NOMO-1 treated with DMSO at 0.1 percent for 48 hours (cell line): ENCODE data around the gene KCND2.
"Not testable (repeated sequence)": the region's sequence is repeated elsewhere in the genome, so short reads cannot be mapped to it uniquely, and the experiment has no call there.

ENCODE experiments used
- DNase-seq: peaks from one replicate; lab custom pipeline; 2025; ENCODE audit not compliant: unreplicated experiment; lab: John Stamatoyannopoulos, UW

Gene KCND2

DNA sequence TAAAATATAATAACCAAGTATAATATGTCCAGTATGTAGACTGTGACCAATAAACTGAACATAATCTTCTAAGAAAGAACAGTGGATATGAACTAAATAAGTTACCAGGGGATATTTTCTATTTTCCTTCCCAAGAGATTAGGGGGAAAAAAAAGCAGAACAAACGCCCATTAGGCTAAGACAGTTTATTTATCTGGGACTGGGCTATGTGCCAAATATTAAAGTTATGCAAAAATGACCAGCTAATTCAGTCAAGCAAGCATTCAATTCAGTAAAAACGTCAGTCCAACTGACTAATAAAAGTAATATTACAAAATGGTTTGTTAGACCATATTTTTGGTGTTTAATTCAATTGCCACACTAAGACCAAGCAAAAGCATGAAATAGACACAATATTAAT, 462.8 kb downstream of the KCND2 start:
- no peak for DNase-seq

DNA sequence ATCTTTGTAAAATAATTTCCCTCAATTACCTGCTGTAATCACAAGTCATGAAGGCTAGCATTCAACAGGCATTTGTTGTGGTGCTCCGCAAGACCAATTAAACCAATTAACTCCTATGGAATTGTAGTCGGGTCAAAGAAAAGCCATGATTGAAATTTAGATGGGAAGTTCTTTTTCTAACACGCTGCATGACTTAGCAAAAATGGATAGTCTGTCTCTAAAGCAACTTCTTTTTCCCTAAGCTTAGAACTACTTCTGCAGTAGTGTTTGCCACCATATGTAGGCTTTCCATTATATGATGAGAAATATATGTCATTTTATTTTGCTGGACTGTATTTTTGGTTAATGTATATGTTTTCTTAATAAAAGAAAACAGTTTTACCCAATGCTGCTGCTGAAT, 465.8 kb downstream of the KCND2 start:
- peak; percentile 1 for DNase-seq

DNA sequence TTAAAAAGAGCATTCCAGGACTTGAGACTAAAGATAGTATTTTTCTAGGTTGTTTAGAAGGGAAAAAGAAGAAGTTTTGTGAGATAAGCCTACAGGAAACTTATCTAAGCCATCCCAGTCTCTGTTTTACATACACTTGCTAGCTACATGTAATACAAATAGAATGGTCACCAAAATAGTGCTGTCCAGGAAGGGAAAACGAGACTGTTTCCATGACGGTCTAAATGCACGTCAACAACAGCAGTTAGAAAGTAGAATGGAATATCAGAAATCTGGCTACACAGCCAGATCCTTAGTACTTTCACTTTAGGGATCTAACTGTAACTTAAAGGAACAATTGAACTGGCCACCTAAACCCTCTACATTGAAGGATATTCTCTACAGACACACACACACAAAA, 467.4 kb downstream of the KCND2 start:
- DNase-seq = no peak

GRCh38 chr7:120741371-120742042, 468.5 kb downstream of the KCND2 start:
- DNase-seq = no peak

DNA sequence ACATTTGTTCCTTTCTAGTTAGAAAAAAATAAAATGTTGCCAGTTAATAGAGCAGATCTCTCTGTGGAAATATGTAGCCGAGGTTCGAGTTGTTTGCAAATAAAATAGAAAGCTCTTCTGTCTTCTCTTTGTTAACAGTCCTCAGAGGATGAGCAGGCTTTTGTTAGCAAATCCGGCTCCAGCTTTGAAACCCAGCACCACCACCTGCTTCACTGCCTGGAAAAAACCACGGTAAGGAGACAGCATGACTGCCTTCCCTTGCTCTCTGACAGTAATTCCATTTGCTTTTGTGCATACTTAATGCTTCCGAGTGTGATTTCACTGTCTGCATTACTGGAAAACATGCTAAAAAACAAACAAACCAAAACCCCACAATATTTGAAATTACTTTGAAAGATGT, 469.4 kb downstream of the KCND2 start:
- DNase-seq = no peak

DNA sequence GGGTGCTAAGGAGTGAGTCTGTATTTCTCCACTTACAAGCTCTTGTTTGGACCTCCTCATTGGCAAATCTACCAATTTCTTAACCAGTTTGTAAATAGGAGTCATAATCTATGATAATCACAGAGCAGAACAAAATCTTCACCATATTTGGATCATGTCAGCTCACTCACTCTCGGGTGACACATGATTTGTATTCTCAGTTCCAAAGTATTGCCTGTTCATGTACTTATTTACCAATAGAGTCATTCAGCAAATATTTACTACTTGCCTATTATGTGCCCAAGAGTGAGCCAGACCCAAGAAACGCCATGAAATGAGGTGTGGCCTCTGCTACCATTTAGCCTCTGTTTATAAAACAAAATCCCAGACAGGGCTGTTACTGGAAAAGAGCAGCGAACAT, 470.2 kb downstream of the KCND2 start:
- DNase-seq = no peak

DNA sequence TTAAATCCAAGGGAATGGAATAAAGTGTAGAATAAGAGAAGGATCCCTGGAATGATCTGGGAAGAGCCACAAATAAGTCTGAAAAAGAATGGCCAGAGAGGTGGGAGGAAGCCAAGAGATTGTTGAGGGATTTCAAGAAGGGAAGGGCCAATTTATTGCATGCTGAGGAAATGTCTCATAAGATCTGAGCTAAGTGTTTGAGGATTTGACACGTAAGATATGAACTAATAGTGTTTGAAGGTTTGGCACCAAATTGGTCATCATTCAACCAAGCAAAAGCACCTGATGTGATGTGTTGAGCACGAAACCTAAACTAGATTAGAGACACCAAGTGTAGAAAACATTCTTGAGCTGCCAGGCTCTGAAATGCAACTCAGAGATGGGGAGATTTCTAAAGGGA, 487.1 kb downstream of the KCND2 start:
- DNase-seq = no peak

GRCh38 chr7:120760851-120761250, 487.9 kb downstream of the KCND2 start:
- no peak for DNase-seq

- DNase-seq = no peak
Measured at GRCh38 chr7:120770206-120770605, 497.2 kb downstream of the KCND2 start.

GRCh38 chr7:120774481-120774880, 501.5 kb downstream of the KCND2 start:
- no peak for DNase-seq

DNA sequence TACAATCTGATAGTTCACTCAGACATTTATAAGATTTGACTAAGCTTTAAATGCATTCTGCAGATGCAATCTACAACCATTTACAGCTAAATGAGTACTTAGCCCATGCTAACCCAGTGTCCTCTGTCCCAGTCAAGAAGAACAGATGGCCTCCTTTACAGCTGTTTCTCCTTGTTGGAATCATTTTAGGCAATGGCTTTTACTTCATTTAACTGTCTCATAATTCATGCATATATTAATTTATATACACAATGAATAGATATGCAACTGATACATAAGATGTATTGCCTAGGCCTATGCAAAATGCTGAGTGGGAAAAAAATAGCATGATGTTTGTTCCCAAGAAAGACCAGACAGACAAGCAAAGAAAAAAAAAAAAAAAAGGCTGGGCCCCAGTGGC, 502.8 kb downstream of the KCND2 start:
- no peak for DNase-seq

DNA sequence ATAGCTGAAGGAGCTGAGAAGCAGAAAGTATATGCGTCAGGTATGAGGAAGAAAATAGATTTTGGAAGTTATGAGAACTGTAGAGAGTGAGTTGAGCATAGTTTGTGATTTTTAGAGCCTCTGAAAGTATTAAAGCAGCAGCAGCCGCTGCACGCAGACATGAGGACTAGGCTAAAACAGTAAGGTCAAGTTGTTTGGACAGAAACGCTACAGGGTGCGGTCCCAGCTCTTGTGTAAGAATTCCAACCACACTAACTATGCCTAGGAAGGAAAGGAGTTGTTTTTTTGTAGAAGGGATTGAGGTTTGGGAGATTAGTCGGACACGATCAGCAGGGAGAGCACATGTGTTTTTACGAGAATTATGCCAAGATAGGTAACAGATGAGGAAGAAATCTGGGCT, 506.1 kb downstream of the KCND2 start:
- not testable (repeated sequence) for DNase-seq

- DNase-seq = not testable (repeated sequence)
Measured at GRCh38 chr7:120780451-120780850, 507.5 kb downstream of the KCND2 start.

- DNase-seq = no peak
Measured at GRCh38 chr7:120780938-120781337, 508.0 kb downstream of the KCND2 start.

DNA sequence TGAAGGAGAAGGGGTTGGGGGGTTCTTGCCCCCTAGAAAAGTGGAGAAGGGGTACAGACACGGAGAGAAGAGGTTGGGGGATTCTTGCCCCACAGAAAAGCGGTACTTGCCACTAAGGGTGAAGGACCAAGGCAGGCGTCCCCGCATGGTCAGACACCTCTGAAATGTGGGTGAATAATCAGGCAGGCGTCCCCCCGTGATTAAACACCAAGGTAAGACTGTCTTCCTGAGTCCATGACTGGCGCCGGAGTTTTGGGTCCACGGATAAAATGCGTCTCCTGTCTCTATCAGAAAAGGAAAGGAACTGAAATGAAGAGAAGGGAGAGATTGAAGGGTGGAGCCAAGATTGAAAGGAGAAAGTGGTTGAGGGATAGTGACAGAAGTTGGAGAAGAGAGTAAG, 508.9 kb downstream of the KCND2 start:
- DNase-seq = not testable (repeated sequence)

DNA sequence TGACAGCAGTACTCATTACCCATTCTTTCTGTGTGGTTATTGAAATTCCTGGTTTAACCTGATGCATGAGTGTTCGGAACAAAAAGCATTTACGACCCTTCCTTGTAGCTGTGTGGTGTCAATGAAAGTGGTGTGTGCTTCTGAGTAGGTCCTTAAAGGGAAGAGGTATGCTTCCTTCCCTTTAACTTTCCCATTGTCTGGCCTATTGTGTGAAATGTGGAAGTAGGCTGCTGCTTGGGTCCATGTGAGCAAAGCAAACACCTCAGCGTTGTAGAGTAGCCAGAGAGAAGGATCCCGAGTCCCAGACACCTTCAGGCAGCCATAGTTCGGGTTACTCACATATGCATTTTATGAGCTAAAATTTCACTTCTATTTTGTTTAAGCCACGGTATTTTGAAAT, 510.3 kb downstream of the KCND2 start:
- no peak for DNase-seq

DNA sequence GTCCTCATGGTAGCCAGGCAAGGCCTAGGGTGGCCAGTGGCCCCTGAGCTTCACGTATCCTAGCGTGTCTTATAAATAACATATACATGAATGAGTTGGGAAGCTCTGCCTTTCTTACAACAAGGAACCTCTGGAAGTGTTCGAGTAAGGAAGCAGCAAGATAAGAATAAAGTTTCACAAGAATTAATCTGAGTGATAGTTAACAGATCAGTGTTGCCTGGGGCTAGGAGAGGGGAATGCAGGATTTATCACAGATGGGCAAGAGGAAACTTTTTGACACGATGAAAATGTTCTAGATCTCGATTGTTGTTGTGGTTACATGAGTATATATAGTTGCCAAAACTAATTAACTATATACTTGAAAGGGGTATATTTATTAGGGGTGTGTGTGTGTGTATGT, 510.7 kb downstream of the KCND2 start:
- DNase-seq = no peak

- no peak for DNase-seq
Measured at GRCh38 chr7:120785095-120785494, 512.1 kb downstream of the KCND2 start.

DNA sequence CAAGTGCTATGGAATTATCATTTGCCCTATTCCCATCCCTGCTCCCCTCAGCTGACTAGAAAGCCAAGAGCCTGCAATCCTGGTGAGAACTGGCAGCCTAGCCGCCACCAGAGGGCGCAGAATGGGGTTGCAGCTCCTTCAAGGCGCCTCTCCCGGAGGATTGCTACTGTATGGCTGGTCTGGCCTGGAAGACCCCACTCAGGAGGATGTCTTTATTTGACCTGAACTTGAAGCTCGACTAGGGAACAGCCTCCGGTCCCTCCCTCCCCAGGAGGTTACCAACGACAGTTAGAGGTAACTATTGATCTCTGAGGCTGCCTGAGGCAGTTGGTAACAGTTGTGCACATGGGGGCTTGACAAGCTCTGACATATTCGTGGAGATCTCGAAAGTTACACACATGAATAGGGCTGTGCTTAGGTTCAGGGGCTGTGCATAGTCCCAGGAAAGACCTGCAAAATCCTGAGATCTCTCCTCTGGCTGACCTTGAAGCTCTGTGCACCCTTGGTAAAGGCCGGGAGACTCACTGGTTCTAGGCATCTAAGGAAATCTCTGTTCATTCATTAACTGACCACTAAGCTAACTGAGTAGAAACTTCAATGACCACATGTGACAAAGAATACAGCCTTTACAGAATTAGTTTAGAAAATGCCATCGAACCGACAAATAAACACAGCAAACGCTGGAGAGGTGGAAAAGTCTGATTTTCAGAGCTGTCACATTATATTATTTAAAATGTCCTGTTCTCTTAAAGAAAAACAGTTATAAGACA, 519.3 kb downstream of the KCND2 start:
- peak; percentile 8 for DNase-seq

DNA sequence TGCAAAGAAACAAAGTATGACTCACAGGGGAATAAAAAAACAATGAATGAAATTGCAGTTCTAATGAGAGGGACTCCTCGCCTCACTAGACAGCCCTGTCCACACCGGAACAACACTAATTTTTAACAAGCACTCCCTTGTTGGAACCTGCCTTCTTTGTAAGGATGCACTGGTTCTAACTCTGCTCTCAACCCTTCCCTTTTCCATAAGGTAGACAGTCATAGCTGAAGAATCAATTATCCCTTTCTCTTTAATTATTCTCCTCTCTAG, 519.8 kb downstream of the KCND2 start:
- DNase-seq = no peak

GRCh38 chr7:120793213-120793936, 520.4 kb downstream of the KCND2 start:
- no peak for DNase-seq

GRCh38 chr7:120794106-120794729, 521.2 kb downstream of the KCND2 start:
- DNase-seq = no peak
